Keratinocyte (primary cell): Measurements from ENCODE around the gene PLEKHG5.

Experiments
- EZH2 ChIP-seq: IDR thresholded peaks from one replicate; pipeline ENCODE4 v1.6.1; 2012; ENCODE audit warnings: inconsistent platforms, mild to moderate bottlenecking, low read length, moderate library complexity
- TF ChIP-seq, protein P1 (sequence below), 3 experiments: IDR thresholded peaks in 1 of 3; conservative IDR thresholded peaks in 1 of 3; optimal IDR thresholded peaks in 1 of 3; 2 replicates in 2 of 3; 3 replicates in 1 of 3; pipeline versions ENCODE3 to v1.5.1; 2011; ENCODE audit warnings: low read length in 3 of 3, mild to moderate bottlenecking in 3 of 3, moderate library complexity in 2 of 3, control low read depth in 1 of 3, inconsistent platforms in 1 of 3; ENCODE audit not compliant: insufficient read depth in 2 of 3; ENCODE audit errors: extremely low read depth in 1 of 3

DNA sequence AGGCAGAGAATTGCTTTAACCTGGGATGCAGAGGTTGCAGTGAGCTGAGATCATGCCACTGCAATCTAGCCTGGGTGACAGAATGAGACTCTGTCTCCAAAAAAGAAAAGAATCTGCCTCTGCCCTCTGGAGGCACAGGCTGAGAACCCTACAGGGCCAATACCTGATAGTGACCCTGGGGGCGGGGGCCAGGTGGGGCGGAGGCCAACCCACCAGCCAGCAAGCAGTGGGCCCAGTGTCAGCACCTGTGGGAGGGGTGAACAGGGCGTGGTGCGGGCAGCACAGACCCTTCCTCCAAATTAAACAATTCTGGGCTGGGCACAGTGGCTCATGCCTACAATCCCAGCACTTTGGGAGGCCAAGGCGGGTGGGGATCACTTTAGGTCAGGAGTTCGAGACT, 19.0 kb upstream of the PLEKHG5 start:
- TF ChIP-seq, protein P1, sequence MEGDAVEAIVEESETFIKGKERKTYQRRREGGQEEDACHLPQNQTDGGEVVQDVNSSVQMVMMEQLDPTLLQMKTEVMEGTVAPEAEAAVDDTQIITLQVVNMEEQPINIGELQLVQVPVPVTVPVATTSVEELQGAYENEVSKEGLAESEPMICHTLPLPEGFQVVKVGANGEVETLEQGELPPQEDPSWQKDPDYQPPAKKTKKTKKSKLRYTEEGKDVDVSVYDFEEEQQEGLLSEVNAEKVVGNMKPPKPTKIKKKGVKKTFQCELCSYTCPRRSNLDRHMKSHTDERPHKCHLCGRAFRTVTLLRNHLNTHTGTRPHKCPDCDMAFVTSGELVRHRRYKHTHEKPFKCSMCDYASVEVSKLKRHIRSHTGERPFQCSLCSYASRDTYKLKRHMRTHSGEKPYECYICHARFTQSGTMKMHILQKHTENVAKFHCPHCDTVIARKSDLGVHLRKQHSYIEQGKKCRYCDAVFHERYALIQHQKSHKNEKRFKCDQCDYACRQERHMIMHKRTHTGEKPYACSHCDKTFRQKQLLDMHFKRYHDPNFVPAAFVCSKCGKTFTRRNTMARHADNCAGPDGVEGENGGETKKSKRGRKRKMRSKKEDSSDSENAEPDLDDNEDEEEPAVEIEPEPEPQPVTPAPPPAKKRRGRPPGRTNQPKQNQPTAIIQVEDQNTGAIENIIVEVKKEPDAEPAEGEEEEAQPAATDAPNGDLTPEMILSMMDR (optimal IDR thresholded peaks at IDR 0.05 in 1 of 3, IDR thresholded peaks at IDR 0.05 in 1 of 3, conservative IDR thresholded peaks at IDR 0.05 in 1 of 3; ENCODE audit: extremely low read depth in 1 of 3, insufficient read depth in 2 of 3, low read length in 3 of 3) = no peak
- no peak for TF ChIP-seq EZH2
